GM12891 (cell line): ENCODE results near the gene COP1.

Experiments
- DNase-seq: peaks from one replicate; pipeline ENCODE4 v3.0.0; 2011; ENCODE audit warnings: low spot score; ENCODE audit not compliant: insufficient read length
- FAIRE-seq: peaks from 2 replicates; lab custom pipeline; 2011; peaks lifted over from hg19 to GRCh38; lab: Jason Lieb, UNC
- PAX5 ChIP-seq: IDR thresholded peaks from 2 replicates; pipeline ENCODE4 v1.6.1; 2011; ENCODE audit warnings: low read length, moderate library complexity, mild to moderate bottlenecking; ENCODE audit not compliant: insufficient read depth, severe bottlenecking
- POLR2A ChIP-seq: IDR thresholded peaks from 2 replicates; pipeline ENCODE4 v1.6.1; 2011; ENCODE audit warnings: low read depth, low read length, control low read depth
- POLR2AphosphoS5 ChIP-seq: IDR thresholded peaks from 2 replicates; pipeline ENCODE4 v1.6.1; 2011; ENCODE audit warnings: low read depth, low read length, control low read depth
- POU2F2 ChIP-seq: IDR thresholded peaks from 2 replicates; pipeline ENCODE4 v1.6.1; 2011; ENCODE audit warnings: low read depth, mild to moderate bottlenecking, control low read depth, low read length, moderate library complexity
- SPI1 ChIP-seq: IDR thresholded peaks from 2 replicates; pipeline ENCODE4 v1.6.1; 2011; ENCODE audit warnings: low read depth, low read length, control low read depth
- TAF1 ChIP-seq: IDR thresholded peaks from 2 replicates; pipeline ENCODE4 v1.6.1; 2011; ENCODE audit warnings: low read depth, low read length, control low read depth

The COP1 gene

GRCh38 chr1:176174108-176174507, 33.0 kb downstream of the COP1 start:
- FAIRE-seq (no peak), DNase-seq (no peak)
- TF ChIP-seq SPI1 = no peak
- TF ChIP-seq POLR2AphosphoS5 = no peak
- TF ChIP-seq POU2F2 = no peak
- no peak for TF ChIP-seq TAF1
- no peak for TF ChIP-seq POLR2A
- no peak for TF ChIP-seq PAX5

GRCh38 chr1:176172215-176172614, 34.9 kb downstream of the COP1 start:
- no peak for DNase-seq
- no peak for TF ChIP-seq POLR2AphosphoS5
- TF ChIP-seq TAF1 = no peak
- TF ChIP-seq POU2F2 = no peak
- TF ChIP-seq PAX5 = no peak
- no peak for TF ChIP-seq SPI1
- TF ChIP-seq POLR2A = no peak
- FAIRE-seq = no peak

DNA sequence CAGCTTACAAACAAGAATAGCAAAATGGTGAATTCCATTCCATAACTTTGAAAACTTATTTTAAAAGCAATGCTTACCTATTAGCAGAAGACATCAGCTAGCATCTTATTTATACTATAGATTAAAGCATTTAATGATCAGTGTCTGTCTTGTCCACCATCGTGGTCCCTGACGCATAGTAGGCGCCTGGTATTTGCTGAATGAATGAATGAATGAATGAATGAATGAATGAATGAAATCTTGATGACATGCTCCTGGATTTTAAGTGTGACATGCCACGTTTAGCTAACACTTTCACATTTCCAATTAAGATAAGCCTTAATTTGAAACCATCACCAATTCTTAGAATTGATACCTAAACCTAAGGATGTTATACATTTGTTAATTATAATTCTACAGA, 39.9 kb downstream of the COP1 start:
- DNase-seq (no peak), FAIRE-seq (no peak)
- TF ChIP-seq POU2F2 (no peak), SPI1 (no peak), POLR2A (no peak), POLR2AphosphoS5 (no peak), TAF1 (no peak), PAX5 (no peak)

DNA sequence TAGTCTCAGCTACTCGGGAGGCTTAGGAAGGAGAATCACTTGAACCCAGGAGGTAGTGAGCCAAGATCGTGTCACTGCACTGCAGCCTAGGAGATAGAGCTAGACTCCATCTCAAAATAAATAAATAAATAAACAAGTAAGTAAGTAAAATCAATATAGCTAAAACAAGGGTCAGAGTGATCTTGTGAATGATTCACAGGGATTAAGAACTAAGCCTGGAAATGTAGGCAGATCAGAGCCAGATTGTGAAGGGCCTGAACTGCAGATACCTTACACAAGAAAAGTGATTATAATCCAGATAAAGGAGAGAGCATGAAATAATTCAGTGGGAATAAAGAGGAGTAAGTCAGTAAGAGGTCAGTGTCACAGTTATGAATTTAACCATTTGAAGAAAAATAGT, 41.5 kb downstream of the COP1 start:
- TF ChIP-seq PAX5 (no peak), SPI1 (no peak), POU2F2 (no peak), POLR2A (no peak), POLR2AphosphoS5 (no peak), TAF1 (no peak)
- FAIRE-seq = no peak

DNA sequence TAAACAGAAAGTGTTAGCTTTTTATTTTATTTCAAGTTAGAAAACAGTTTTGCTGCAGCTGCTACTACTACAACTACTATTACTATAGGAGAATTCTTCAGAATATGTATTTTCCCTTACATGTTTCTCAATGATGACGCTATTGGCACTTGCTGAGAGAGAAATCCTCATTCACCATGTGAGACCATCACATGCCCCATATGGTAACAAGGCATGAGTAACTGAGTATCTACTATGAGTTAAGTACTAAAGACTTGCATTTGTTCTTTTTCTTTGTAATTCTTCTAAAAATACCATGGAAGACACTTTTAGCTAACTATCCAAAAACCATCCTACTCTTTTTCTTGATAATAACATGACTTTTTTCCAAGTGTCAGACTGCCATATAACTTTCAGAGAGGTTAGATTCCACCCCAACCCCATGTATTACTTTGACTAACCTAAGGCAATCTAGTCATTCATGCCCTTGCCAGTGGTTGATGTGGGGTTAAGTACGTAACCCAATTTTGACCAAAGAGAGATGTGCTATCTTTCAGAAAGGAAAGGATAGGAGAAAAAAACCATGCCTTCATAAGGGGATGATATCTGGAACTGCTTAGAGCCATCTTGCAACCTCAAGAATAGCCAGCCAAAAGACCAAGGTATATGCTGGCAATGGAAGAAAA, 42.9 kb downstream of the COP1 start:
- DNase-seq (no peak), FAIRE-seq (no peak)
- TF ChIP-seq PAX5 (no peak), POLR2A (no peak), SPI1 (no peak), POLR2AphosphoS5 (no peak), POU2F2 (no peak), TAF1 (no peak)

More for the DNA sequence above, 41.5 kb downstream of the COP1 start:
- DNase-seq = no peak

DNA sequence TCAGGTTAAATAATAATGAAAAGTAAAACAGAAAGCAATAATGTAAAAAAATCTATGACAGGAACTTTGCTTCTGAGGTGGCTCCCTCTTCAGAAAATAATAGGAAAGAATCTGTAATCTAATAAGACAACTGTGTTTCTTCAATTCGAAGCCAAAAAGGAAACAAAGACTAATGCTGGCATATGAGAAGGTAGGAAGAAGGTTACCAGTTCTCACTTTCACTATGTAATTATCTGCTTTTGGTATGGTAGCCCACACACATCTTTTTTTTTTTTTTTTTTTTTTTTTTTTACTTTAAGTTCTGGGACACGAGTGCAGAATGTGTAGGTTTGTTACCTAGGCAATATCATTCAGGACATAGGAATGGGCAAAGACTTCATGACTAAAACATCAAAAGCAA, 47.1 kb downstream of the COP1 start:
- FAIRE-seq (no peak), DNase-seq (no peak)
- TF ChIP-seq TAF1 = no peak
- TF ChIP-seq PAX5 = no peak
- TF ChIP-seq POLR2A = no peak
- TF ChIP-seq SPI1 = no peak
- TF ChIP-seq POU2F2 = no peak
- no peak for TF ChIP-seq POLR2AphosphoS5

DNA sequence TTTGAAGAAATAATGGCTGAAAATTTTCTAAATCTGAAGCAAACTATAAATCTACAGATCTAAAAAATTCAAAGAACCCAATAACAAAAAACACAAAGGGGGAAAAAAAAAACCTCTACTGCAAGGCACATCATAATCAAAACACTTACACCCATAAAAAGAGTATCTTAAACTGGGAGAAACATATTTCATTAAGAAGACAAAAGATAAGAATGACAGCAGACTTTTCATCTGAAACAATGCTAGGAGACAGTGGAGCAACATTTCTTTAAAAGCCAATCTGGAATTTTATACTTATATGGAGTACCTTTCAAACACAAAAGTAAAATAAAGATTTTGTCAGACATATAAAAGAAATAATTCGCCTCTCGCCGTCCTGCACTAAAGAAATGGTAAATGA, 49.1 kb downstream of the COP1 start:
- FAIRE-seq (no peak), DNase-seq (no peak)
- no peak for TF ChIP-seq POLR2A

DNA sequence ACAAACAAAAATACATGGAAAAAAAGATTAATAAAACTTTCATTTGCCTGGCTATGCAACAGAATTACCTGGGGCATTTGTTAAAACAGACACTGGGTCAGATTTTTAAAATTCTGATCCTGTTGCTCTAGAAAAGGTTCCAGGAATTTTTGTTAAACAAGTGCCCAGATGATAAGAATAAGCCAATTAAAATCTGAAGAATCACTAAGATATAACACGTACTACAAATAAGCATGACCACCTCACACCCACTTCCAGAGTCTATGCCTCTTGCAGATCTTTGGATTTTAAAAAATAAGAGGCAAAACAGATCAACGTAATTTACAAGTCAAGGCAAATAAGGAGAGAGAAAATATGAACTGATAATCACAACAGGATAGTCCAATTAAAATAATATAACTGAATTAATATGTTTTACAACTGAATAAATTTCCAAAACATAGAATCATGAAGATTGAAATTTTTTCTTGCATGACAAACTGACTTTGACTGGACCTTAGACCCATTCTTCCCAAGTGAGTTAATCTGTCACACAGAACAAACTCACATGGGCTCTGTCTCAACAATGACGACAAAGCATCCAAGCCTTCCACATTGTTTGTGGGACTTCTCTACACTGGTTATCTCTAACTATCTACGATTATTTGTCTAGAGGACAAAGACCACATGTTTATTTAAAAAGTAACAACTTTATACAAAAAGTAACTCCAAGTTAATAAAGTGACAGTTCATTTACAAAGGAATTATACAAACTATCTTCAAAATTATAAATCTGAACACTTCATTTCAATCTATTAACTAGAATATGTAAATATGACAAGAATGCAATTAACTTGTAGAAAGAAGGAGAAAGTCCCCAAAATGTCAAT, 56.9 kb downstream of the COP1 start:
- no peak for DNase-seq
- no peak for FAIRE-seq
- TF ChIP-seq TAF1 (no peak), POLR2A (no peak), POU2F2 (no peak), SPI1 (no peak), PAX5 (no peak), POLR2AphosphoS5 (no peak)

DNA sequence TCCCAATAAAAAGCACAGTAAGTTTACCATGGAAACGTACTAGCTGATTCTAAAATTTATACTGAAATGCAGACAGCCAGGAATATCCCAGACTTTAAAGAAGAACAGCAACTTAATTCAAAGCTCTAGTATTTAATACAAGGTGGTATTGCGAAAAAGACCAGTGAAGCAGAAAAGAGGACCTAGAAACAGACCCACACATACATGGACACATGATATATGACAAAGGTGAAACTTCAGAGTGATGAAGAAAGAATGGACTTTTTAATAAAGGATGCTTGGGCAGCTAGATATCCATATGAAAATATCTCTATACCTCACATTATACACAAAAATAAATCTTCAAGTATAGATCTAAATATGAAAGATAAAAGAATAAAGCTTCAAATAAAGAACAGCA, 62.6 kb downstream of the COP1 start:
- FAIRE-seq = no peak
- TF ChIP-seq POLR2AphosphoS5 = no peak
- DNase-seq = no peak

GRCh38 chr1:176142973-176143372, 64.1 kb downstream of the COP1 start:
- FAIRE-seq (no peak), DNase-seq (no peak)
- no peak for TF ChIP-seq POLR2A
